ENCODE results near the gene BRD2. TPM values are rescaled to one million over a fixed set of nuclear protein-coding genes. Genes with fewer than 3 reads are reported as not detected.

BRD2 gene
- total and polyA plus RNA-seq, 4 experiments from 2014 or later: 13.7 to 378 (median 231) TPM

- POLR2A ChIA-PET (ENCODE audit: partially characterized antibody): interaction anchor here (11.1 kb wide), 1 partner anchor 25 kb away, joined by 607 read pairs; the partner anchor contains the start of gene BRD2
- Mint-ChIP-seq H3K27ac (no peak overlapping the region), H3K36me3 (no peaks in the 10 kb centered on the region), H3K4me1 (peaks cover 34 to 58% (median 40%) of the 10 kb centered on the region in 4 donors), H3K4me3 (no peak overlapping the region), H3K27me3 (no peaks in the 10 kb centered on the region), H3K9me3 (no peaks in the 10 kb centered on the region)
- DNase-seq: no peak
- intact Hi-C loops (cut with micrococcal nuclease): no loop called here
- no peak overlapping the region for H3K4me3 ChIP-seq (ENCODE audit: low read length in 2 of 2)
- no peaks in the 10 kb centered on the region for H3K36me3 ChIP-seq (ENCODE audit: insufficient read depth, low read length)
- H3K9me3 ChIP-seq (ENCODE audit: control insufficient read depth in 1 of 2, low read length in 2 of 2): no peaks in the 10 kb centered on the region
- CTCF ChIA-PET (ENCODE audit: partially characterized antibody): interaction anchor here (3.5 to 13.5 kb wide), 4 partner anchors 11 to 63 kb away, joined by 28 to 567 read pairs (median 386); partner anchors contain the start of genes BRD2 and HLA-DMB
- no peaks in the 10 kb centered on the region for H3K27me3 ChIP-seq (ENCODE audit: insufficient read depth, low read length)
- H3K4me1 ChIP-seq (ENCODE audit: insufficient read depth, low read length): peaks cover 33% of the 10 kb centered on the region
- no peak overlapping the region for H3K27ac ChIP-seq (ENCODE audit: low read depth, low read length)
Measured at GRCh38 chr6:32949113-32949512, 19.3 kb upstream of the BRD2 start.

- DNase-seq: no peak
- Histone ChIP-seq H3K27me3 (ENCODE audit: insufficient read depth, low read length) (no peaks in the 10 kb centered on the region), H3K27ac (ENCODE audit: low read depth, low read length) (no peak overlapping the region), H3K4me3 (ENCODE audit: low read length in 2 of 2) (no peak overlapping the region), H3K9me3 (ENCODE audit: control insufficient read depth in 1 of 2, low read length in 2 of 2) (no peaks in the 10 kb centered on the region), H3K4me1 (ENCODE audit: insufficient read depth, low read length) (peaks cover 29% of the 10 kb centered on the region), H3K36me3 (ENCODE audit: insufficient read depth, low read length) (no peaks in the 10 kb centered on the region)
- intact Hi-C loops (cut with micrococcal nuclease): no loop called here
- Mint-ChIP-seq H3K27me3 (no peaks in the 10 kb centered on the region), H3K36me3 (no peaks in the 10 kb centered on the region), H3K4me1 (peaks cover 28 to 58% (median 37%) of the 10 kb centered on the region in 4 donors), H3K4me3 (peak overlapping the region in 1 of 8 donors; percentile 39), H3K9me3 (no peaks in the 10 kb centered on the region), H3K27ac (no peak overlapping the region)
- ChIA-PET CTCF (ENCODE audit: partially characterized antibody) (interaction anchor here (1.7 to 13.5 kb wide), 6 partner anchors 9 to 64 kb away, joined by 4 to 567 read pairs (median 132); partner anchors contain the start of genes BRD2 and HLA-DMB), POLR2A (ENCODE audit: partially characterized antibody) (interaction anchor here (1.2 to 11.1 kb wide), 4 partner anchors 8 to 112 kb away, joined by 5 to 607 read pairs (median 44); partner anchors contain the start of genes BRD2, HLA-DMB and TAP2)
Measured at GRCh38 chr6:32950010-32950409, 18.4 kb upstream of the BRD2 start.

DNA sequence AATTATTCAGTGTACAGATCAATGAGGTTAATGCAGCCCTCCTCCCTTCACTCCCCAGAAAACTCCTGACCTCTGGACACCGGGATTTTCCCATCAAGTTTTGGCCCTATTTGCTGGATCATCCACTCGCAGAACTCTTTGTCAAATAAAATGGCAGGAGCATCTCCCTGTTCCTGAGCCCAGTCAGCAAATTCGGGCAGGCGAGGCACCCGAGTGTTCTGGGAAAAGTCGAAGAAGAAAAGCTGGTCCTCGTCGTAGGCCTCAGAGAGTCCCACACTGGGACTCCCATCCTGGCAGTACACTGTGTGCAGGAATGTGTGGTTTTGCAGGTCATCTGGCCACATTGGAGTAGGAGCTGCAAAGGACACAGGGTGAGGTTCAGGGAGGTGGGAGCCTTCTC lies 17.9 kb upstream of the BRD2 start:
- POLR2A ChIA-PET (ENCODE audit: partially characterized antibody): interaction anchor here (1.2 to 11.1 kb wide), 4 partner anchors 8 to 112 kb away, joined by 5 to 607 read pairs (median 44); partner anchors contain the start of genes BRD2, HLA-DMB and TAP2
- no peaks in the 10 kb centered on the region for H3K27me3 ChIP-seq (ENCODE audit: insufficient read depth, low read length)
- H3K4me3 Mint-ChIP-seq: peak overlapping the region in 1 of 8 donors; percentile 39
- no peak overlapping the region for H3K4me3 ChIP-seq (ENCODE audit: low read length in 2 of 2)
- intact Hi-C loops (cut with micrococcal nuclease): no loop called here
- CTCF ChIA-PET (ENCODE audit: partially characterized antibody): interaction anchor here (1.7 to 13.5 kb wide), 5 partner anchors 8 to 65 kb away, joined by 4 to 567 read pairs (median 235); partner anchors contain the start of genes BRD2 and HLA-DMB
- no peaks in the 10 kb centered on the region for H3K36me3 ChIP-seq (ENCODE audit: insufficient read depth, low read length)
- H3K27ac ChIP-seq (ENCODE audit: low read depth, low read length): no peak overlapping the region
- no peaks in the 10 kb centered on the region for H3K9me3 ChIP-seq (ENCODE audit: control insufficient read depth in 1 of 2, low read length in 2 of 2)
- H3K9me3 Mint-ChIP-seq: no peaks in the 10 kb centered on the region
- no peaks in the 10 kb centered on the region for H3K27me3 Mint-ChIP-seq
- no peak for DNase-seq
- H3K36me3 Mint-ChIP-seq: no peaks in the 10 kb centered on the region
- H3K4me1 ChIP-seq (ENCODE audit: insufficient read depth, low read length): peaks cover 28% of the 10 kb centered on the region
- peaks cover 28 to 58% (median 36%) of the 10 kb centered on the region in 4 donors for H3K4me1 Mint-ChIP-seq
- H3K27ac Mint-ChIP-seq: no peak overlapping the region

DNA sequence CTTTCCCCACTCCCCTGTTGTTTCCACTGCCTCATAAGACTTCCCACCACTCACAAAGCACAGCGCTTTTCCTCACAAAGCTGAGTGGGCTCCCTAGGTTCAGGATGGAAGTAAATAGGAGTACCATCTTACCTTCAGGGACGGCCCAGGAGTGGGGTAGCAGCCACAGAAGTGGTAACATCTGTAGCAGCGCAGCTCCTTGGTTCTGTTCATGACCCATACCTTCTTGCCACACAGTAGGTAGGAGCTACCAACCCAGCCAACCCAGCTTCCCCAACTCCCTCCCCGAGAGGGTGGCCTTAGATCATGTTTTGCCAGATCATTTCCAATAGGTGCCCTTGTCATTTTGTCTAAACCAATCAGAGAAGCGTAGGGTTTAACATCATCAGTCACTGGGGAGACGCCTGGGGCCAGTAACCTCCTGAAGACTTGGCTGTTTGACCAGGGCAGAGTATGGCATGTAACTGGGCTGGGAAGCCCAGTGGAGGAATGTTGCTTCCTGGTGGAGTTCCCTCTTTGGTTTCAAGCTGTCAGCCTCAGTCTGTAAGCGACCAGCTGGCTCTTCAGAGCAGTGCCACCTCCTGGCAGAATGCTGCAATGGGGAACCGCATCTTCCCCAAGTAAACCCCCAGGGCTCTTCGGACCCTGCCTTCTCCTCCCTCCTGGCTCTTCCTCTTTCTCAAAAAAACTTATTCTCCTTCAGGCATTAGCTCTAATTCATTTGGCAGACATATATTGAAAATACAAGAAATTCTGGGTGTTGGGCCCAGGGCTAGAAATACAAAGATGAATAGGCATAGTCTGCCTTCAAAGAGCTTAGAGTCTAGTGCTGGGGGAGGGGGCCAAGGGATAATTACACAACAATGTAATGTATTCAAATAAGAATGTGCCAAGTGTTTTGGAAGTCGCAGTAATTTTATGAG lies 15.3 kb upstream of the BRD2 start, which contains the start of gene HLA-DMA:
TSS of gene HLA-DMA (minus strand) at position 281 of the 923 bp plus-strand sequence. CDS start at position 220, 61 bp downstream.
- POLR2A ChIA-PET (ENCODE audit: partially characterized antibody): interaction anchor here (0.5 to 11.1 kb wide), 15 partner anchors 8 to 1387 kb away, joined by 3 to 607 read pairs (median 5); partner anchors contain the start of genes BRD2, HLA-DMB, PSMB8 and PSMB9
- Histone ChIP-seq H3K27ac (ENCODE audit: low read depth, low read length) (peak within 1 kb of the TSS; percentile 31), H3K9me3 (ENCODE audit: control insufficient read depth in 1 of 2, low read length in 2 of 2) (no peaks in the 10 kb centered on the region), H3K4me1 (ENCODE audit: insufficient read depth, low read length) (peaks cover 27% of the 10 kb centered on the region), H3K27me3 (ENCODE audit: insufficient read depth, low read length) (no peaks in the 10 kb centered on the region), H3K36me3 (ENCODE audit: insufficient read depth, low read length) (no peaks in the 10 kb centered on the region), H3K4me3 (ENCODE audit: low read length in 2 of 2) (peak within 1 kb of the TSS; percentile 7 to 19)
- intact Hi-C loops (cut with micrococcal nuclease): loop anchor here (1.0 to 2.0 kb wide), 7 partner anchors 9 to 68 kb away; no protein-coding TSS in a partner anchor
- DNase-seq: peak; percentile 76 to 90 (median 85)
- Mint-ChIP-seq H3K27me3 (no peaks in the 10 kb centered on the region), H3K4me1 (peaks cover 24 to 44% (median 34%) of the 10 kb centered on the region in 4 donors), H3K36me3 (peaks cover 0 to 4% of the 10 kb centered on the region in 2 donors), H3K4me3 (peak within 1 kb of the TSS; percentile 18 to 80 (median 68)), H3K9me3 (no peaks in the 10 kb centered on the region), H3K27ac (peak within 1 kb of the TSS; percentile 49 to 89 (median 82))
- CTCF ChIA-PET (ENCODE audit: partially characterized antibody): interaction anchor here (0.6 to 13.5 kb wide), 28 partner anchors 15 to 539 kb away, joined by 3 to 567 read pairs (median 4); partner anchors contain the start of genes BRD2, HLA-DMB, PSMB8 and PSMB9

- H3K27ac Mint-ChIP-seq: peak overlapping the region in 4 of 7 donors; percentile 16 to 89 (median 62)
- H3K27me3 ChIP-seq (ENCODE audit: insufficient read depth, low read length): no peaks in the 10 kb centered on the region
- intact Hi-C loops (cut with micrococcal nuclease): loop anchor here (1.0 to 2.0 kb wide), 7 partner anchors 9 to 68 kb away; no protein-coding TSS in a partner anchor
- H3K36me3 Mint-ChIP-seq: peaks cover 0 to 5% of the 10 kb centered on the region in 2 donors
- no peaks in the 10 kb centered on the region for H3K9me3 Mint-ChIP-seq
- H3K27ac ChIP-seq (ENCODE audit: low read depth, low read length): no peak overlapping the region
- ChIA-PET CTCF (ENCODE audit: partially characterized antibody) (interaction anchor here (0.6 to 13.5 kb wide), 26 partner anchors 16 to 1762 kb away, joined by 3 to 567 read pairs (median 5); partner anchors contain the start of genes BRD2, HLA-DMB and TAP2), POLR2A (ENCODE audit: partially characterized antibody) (interaction anchor here (0.5 to 11.1 kb wide), 12 partner anchors 8 to 1388 kb away, joined by 3 to 607 read pairs (median 6); partner anchors contain the start of genes BRD2, HLA-DMB, PSMB8 and PSMB9)
- H3K4me3 Mint-ChIP-seq: peak overlapping the region in 2 of 8 donors; percentile 46 to 54
- no peak overlapping the region for H3K4me3 ChIP-seq (ENCODE audit: low read length in 2 of 2)
- no peaks in the 10 kb centered on the region for H3K27me3 Mint-ChIP-seq
- no peaks in the 10 kb centered on the region for H3K9me3 ChIP-seq (ENCODE audit: control insufficient read depth in 1 of 2, low read length in 2 of 2)
- no peaks in the 10 kb centered on the region for H3K36me3 ChIP-seq (ENCODE audit: insufficient read depth, low read length)
- no peak for DNase-seq
- H3K4me1 ChIP-seq (ENCODE audit: insufficient read depth, low read length): peaks cover 27% of the 10 kb centered on the region
- H3K4me1 Mint-ChIP-seq: peaks cover 24 to 42% (median 34%) of the 10 kb centered on the region in 4 donors
Measured at GRCh38 chr6:32953775-32954174, 14.6 kb upstream of the BRD2 start.

GRCh38 chr6:32954267-32954666 lies 14.1 kb upstream of the BRD2 start:
- POLR2A ChIA-PET (ENCODE audit: partially characterized antibody): interaction anchor here (1.0 to 11.1 kb wide), 6 partner anchors 12 to 115 kb away, joined by 3 to 607 read pairs (median 20); partner anchors contain the start of genes BRD2, HLA-DMB and PSMB8
- CTCF ChIA-PET (ENCODE audit: partially characterized antibody): interaction anchor here (0.6 to 13.5 kb wide), 20 partner anchors 17 to 1762 kb away, joined by 3 to 567 read pairs (median 8); partner anchors contain the start of genes BRD2, HLA-DMB and TAP2
- H3K27ac Mint-ChIP-seq: peak overlapping the region in 2 of 7 donors; percentile 38 to 55

More at GRCh38 chr6:32954267-32954666, 14.1 kb upstream of the BRD2 start:
- Histone ChIP-seq H3K4me1 (ENCODE audit: insufficient read depth, low read length) (peaks cover 27% of the 10 kb centered on the region), H3K27me3 (ENCODE audit: insufficient read depth, low read length) (no peaks in the 10 kb centered on the region), H3K4me3 (ENCODE audit: low read length in 2 of 2) (no peak overlapping the region), H3K36me3 (ENCODE audit: insufficient read depth, low read length) (no peaks in the 10 kb centered on the region), H3K27ac (ENCODE audit: low read depth, low read length) (no peak overlapping the region), H3K9me3 (ENCODE audit: control insufficient read depth in 1 of 2, low read length in 2 of 2) (no peaks in the 10 kb centered on the region)
- intact Hi-C loops (cut with micrococcal nuclease): no loop called here
- H3K27me3 Mint-ChIP-seq: no peaks in the 10 kb centered on the region
- H3K4me3 Mint-ChIP-seq: no peak overlapping the region
- H3K9me3 Mint-ChIP-seq: no peaks in the 10 kb centered on the region
- peaks cover 0 to 5% of the 10 kb centered on the region in 2 donors for H3K36me3 Mint-ChIP-seq
- H3K4me1 Mint-ChIP-seq: peaks cover 24 to 42% (median 34%) of the 10 kb centered on the region in 4 donors
- no peak for DNase-seq

Data from CD4-positive, alpha-beta memory T cell (primary cell).